Inferior parietal cortex (tissue), 1 donor: ENCODE measurements around the gene FPR2.
"Not testable (repeated sequence)": the region's sequence is repeated elsewhere in the genome, so short reads cannot be mapped to it uniquely, and the experiment has no call there.

ENCODE experiments used
- DNase-seq: peaks from one replicate; pipeline ENCODE4 v3.0.0-alpha.2; 2016; ENCODE audit errors: extremely low spot score

The FPR2 gene

GRCh38 chr19:51739466-51740213, 21.3 kb upstream of the FPR2 start:
- no peak for DNase-seq

- DNase-seq = no peak
Measured at GRCh38 chr19:51740356-51740755, 20.6 kb upstream of the FPR2 start.

- no peak for DNase-seq
Measured at GRCh38 chr19:51742789-51743188, 18.2 kb upstream of the FPR2 start.

- no peak for DNase-seq
Measured at GRCh38 chr19:51743405-51743804, 17.6 kb upstream of the FPR2 start.

- DNase-seq = no peak
Measured at GRCh38 chr19:51746731-51747130, 14.2 kb upstream of the FPR2 start.

- DNase-seq = no peak
Measured at GRCh38 chr19:51749979-51750378, 11.0 kb upstream of the FPR2 start.

GRCh38 chr19:51750400-51751094, 10.4 kb upstream of the FPR2 start:
- no peak for DNase-seq

- DNase-seq = peak; percentile 8
Measured at GRCh38 chr19:51751655-51752054, 9.3 kb upstream of the FPR2 start, which contains the start of gene FPR1. FPR1 (minus strand) TSS chr19:51751878; CDS start chr19:51746994, 4,884 bp downstream.

- no peak for DNase-seq
Measured at GRCh38 chr19:51754109-51754508, 6.9 kb upstream of the FPR2 start.

- DNase-seq = no peak
Measured at GRCh38 chr19:51754770-51755169, 6.2 kb upstream of the FPR2 start.

- DNase-seq = no peak
Measured at GRCh38 chr19:51755571-51755970, 5.4 kb upstream of the FPR2 start.

- no peak for DNase-seq
Measured at GRCh38 chr19:51761696-51762095, 716 bp downstream of the FPR2 start.

GRCh38 chr19:51765086-51765485, 4.1 kb downstream of the FPR2 start:
- DNase-seq = no peak

GRCh38 chr19:51766461-51766860, 5.5 kb downstream of the FPR2 start:
- DNase-seq = no peak

- DNase-seq = no peak
Measured at GRCh38 chr19:51771376-51772130, 10.6 kb downstream of the FPR2 start.

GRCh38 chr19:51772977-51773376, 12.0 kb downstream of the FPR2 start:
- DNase-seq = no peak

GRCh38 chr19:51776561-51776960, 15.6 kb downstream of the FPR2 start:
- not testable (repeated sequence) for DNase-seq

- peak; percentile 93 for DNase-seq
Measured at GRCh38 chr19:51777570-51778462, 16.8 kb downstream of the FPR2 start.

GRCh38 chr19:51779181-51779580, 18.2 kb downstream of the FPR2 start:
- DNase-seq = no peak

- no peak for DNase-seq
Measured at GRCh38 chr19:51779703-51780102, 18.7 kb downstream of the FPR2 start.

- no peak for DNase-seq
Measured at GRCh38 chr19:51780270-51780669, 19.3 kb downstream of the FPR2 start.
